SU-DHL-6 (cell line): ENCODE data around the gene GNRH2.
"Not testable (repeated sequence)": the region's sequence is repeated elsewhere in the genome, so short reads cannot be mapped to it uniquely, and the experiment has no call there.

Experiments
- H2AFZ ChIP-seq: fragments of 200-600 bp; sonication (generic); 2 replicates; pipeline ENCODE4 v1.6.1; 2014; ENCODE audit warnings: low read depth, mild to moderate bottlenecking, moderate library complexity, mixed read lengths, antibody characterized with exemption, low read length; ENCODE audit not compliant: severe bottlenecking
- H3F3A ChIP-seq: fragments of 200-600 bp; shearing (Covaris generic); 2 replicates; pipeline ENCODE4 v1.6.0; 2016; ENCODE audit warnings: antibody characterized with exemption, mild to moderate bottlenecking; ENCODE audit not compliant: insufficient read depth
- H3K27ac ChIP-seq: fragments of 200-600 bp; sonication (generic); 2 replicates; pipeline ENCODE4 v1.5.1; 2016; ENCODE audit warnings: low read depth, mild to moderate bottlenecking, low read length, moderate library complexity, mixed read lengths
- H3K27me3 ChIP-seq: fragments of 200-600 bp; sonication (generic), shearing (Covaris generic); 2 replicates; pipeline ENCODE4 v1.6.0; 2014; ENCODE audit warnings: mild to moderate bottlenecking, low read length
- H3K36me3 ChIP-seq: fragments of 200-600 bp; sonication (generic); 2 replicates; pipeline ENCODE4 v1.6.1; 2014; ENCODE audit warnings: mild to moderate bottlenecking, low read length, mixed read lengths
- H3K4me2 ChIP-seq: fragments of 300-600, 200-600 bp; shearing (Covaris generic), sonication (generic); 2 replicates; pipeline ENCODE4 v1.6.0; 2014; ENCODE audit warnings: low read length, low read depth, mild to moderate bottlenecking; ENCODE audit not compliant: poor library complexity, severe bottlenecking
- H3K4me3 ChIP-seq: fragments of 200-600 bp; sonication (generic); 2 replicates; pipeline ENCODE4 v1.5.1; 2014; ENCODE audit warnings: antibody characterized with exemption, low read length, mild to moderate bottlenecking, mixed read lengths; ENCODE audit not compliant: insufficient read depth, poor library complexity, severe bottlenecking
- H3K79me2 ChIP-seq: fragments of 200-600 bp; sonication (generic); 2 replicates; pipeline ENCODE4 v1.6.1; 2014; ENCODE audit warnings: mild to moderate bottlenecking, low read length, moderate library complexity; ENCODE audit not compliant: insufficient read depth
- H3K9ac ChIP-seq: fragments of 200-600 bp; sonication (generic); 2 replicates; pipeline ENCODE4 v1.7.0; 2014; ENCODE audit warnings: mild to moderate bottlenecking, low read length
- H3K9me2 ChIP-seq: fragments of 200-600 bp; sonication (generic); replicated peaks from 2 replicates; pipeline ENCODE4 v1.6.1; 2014; ENCODE audit warnings: low read length; ENCODE audit not compliant: insufficient read depth
- H3K9me3 ChIP-seq: fragments of 200-600 bp; sonication (generic); 2 replicates; pipeline ENCODE4 v1.6.1; 2014; ENCODE audit warnings: low read length, mixed read lengths; ENCODE audit not compliant: insufficient read depth
- H4K20me1 ChIP-seq: fragments of 200-600 bp; sonication (generic); 2 replicates; pipeline ENCODE4 v1.6.1; 2014; ENCODE audit warnings: low read depth, mild to moderate bottlenecking, antibody characterized with exemption, low read length, moderate library complexity, mixed read lengths
- CTCF ChIP-seq: fragments of 200-600 bp; sonication (generic); IDR thresholded peaks from one replicate; pipeline ENCODE4 v1.5.1; 2017; ENCODE audit warnings: antibody characterized with exemption, mild to moderate bottlenecking, low read length, moderate library complexity; ENCODE audit not compliant: insufficient read depth, poor library complexity, severe bottlenecking
- EZH2phosphoT487 ChIP-seq: fragments of 200-600 bp; sonication (generic), shearing (Covaris generic); conservative IDR thresholded peaks from 2 replicates; pipeline ENCODE4 v1.6.1; 2018; ENCODE audit warnings: mild to moderate bottlenecking, antibody characterized with exemption, low read length, moderate library complexity, mixed read lengths

The GNRH2 gene

GRCh38 chr20:3047486-3048419, 4.3 kb downstream of the GNRH2 start:
- Histone ChIP-seq H3K9ac (no peak overlapping the region), H3K4me3 (no peak overlapping the region), H3K4me2 (peak overlapping the region; percentile 77), H2AFZ (no peak overlapping the region), H3K36me3 (no peaks in the 10 kb centered on the region; the same call in 1 of the 2 replicates), H3K27me3 (no peaks in the 10 kb centered on the region), H4K20me1 (no peaks in the 10 kb centered on the region), H3K9me2 (no peaks in the 10 kb centered on the region), H3K9me3 (no peaks in the 10 kb centered on the region), H3F3A (0 out of 2 replicates have a peak, but pooled peaks cover 7% of the 10 kb centered on the region), H3K27ac (no peak overlapping the region), H3K79me2 (peaks cover 9% of the 10 kb centered on the region)
- TF ChIP-seq CTCF (no peak), EZH2phosphoT487 (no peak)

- TF ChIP-seq CTCF (no peak), EZH2phosphoT487 (no peak)
These were observed 8.1 kb downstream of the GNRH2 start for GRCh38 chr20:3051385-3052019.

GRCh38 chr20:3059489-3059888, 16.1 kb downstream of the GNRH2 start:
- no peaks in the 10 kb centered on the region for H3K79me2 ChIP-seq
- TF ChIP-seq EZH2phosphoT487 (no peak), CTCF (no peak)
- no peak overlapping the region for H3K4me2 ChIP-seq
- H3K4me3 ChIP-seq, result no peak overlapping the region
- no peak overlapping the region for H2AFZ ChIP-seq
- no peak overlapping the region for H3K9ac ChIP-seq
- no peak overlapping the region for H3K27ac ChIP-seq
- H3K36me3 ChIP-seq, result no peaks in the 10 kb centered on the region
- H3K9me2 ChIP-seq, result no peaks in the 10 kb centered on the region
- no peaks in the 10 kb centered on the region for H3F3A ChIP-seq
- H3K9me3 ChIP-seq, result no peaks in the 10 kb centered on the region
- no peaks in the 10 kb centered on the region for H3K27me3 ChIP-seq
- H4K20me1 ChIP-seq, result no peaks in the 10 kb centered on the region

More at GRCh38 chr20:3051385-3052019, 8.1 kb downstream of the GNRH2 start:
- no peaks in the 10 kb centered on the region for H3K9me3 ChIP-seq
- no peaks in the 10 kb centered on the region for H3K27me3 ChIP-seq
- H3K4me3 ChIP-seq, result no peak overlapping the region
- H3K9me2 ChIP-seq, result no peaks in the 10 kb centered on the region
- H4K20me1 ChIP-seq, result no peaks in the 10 kb centered on the region
- no peaks in the 10 kb centered on the region; the same call in 1 of the 2 replicates for H3K36me3 ChIP-seq
- H3F3A ChIP-seq, result peaks cover 12% of the 10 kb centered on the region; the same call in 1 of the 2 replicates
- H3K27ac ChIP-seq, result no peak overlapping the region
- peaks cover 6% of the 10 kb centered on the region for H3K79me2 ChIP-seq
- H3K9ac ChIP-seq, result no peak overlapping the region
- H3K4me2 ChIP-seq, result no peak overlapping the region
- no peak overlapping the region for H2AFZ ChIP-seq

GRCh38 chr20:3064119-3064518, 20.7 kb downstream of the GNRH2 start:
- not testable (repeated sequence) for H3K4me3 ChIP-seq, H3F3A ChIP-seq, H3K27ac ChIP-seq, H3K9me3 ChIP-seq, H3K36me3 ChIP-seq, H2AFZ ChIP-seq, H3K4me2 ChIP-seq, H3K27me3 ChIP-seq, H4K20me1 ChIP-seq, H3K9ac ChIP-seq, H3K79me2 ChIP-seq, H3K9me2 ChIP-seq
